K562 (cell line): ENCODE measurements around the gene PPA2. TPM values are rescaled to one million over a fixed set of nuclear protein-coding genes. Genes with fewer than 3 reads are reported as not detected.

Experiments used
- ARID3B ChIP-seq: fragments of 250-450 bp; sonication (Bioruptor Pico); IDR thresholded peaks from 2 replicates; pipeline ENCODE4 v1.4.0; 2020; ENCODE audit warnings: borderline replicate concordance
- ATF6 ChIP-seq: sonication (generic); formaldehyde crosslinking; IDR thresholded peaks from 2 replicates; pipeline ENCODE4 v1.4.0; 2020; ENCODE audit warnings: mild to moderate bottlenecking, missing genetic modification reagents
- CREBBP ChIP-seq: IDR thresholded peaks from one replicate; pipeline ENCODE4 v1.6.1; 2012; ENCODE audit warnings: low read depth, mild to moderate bottlenecking, control low read depth, inconsistent platforms, low read length
- ESRRA ChIP-seq: fragments of 450-650 bp; IDR thresholded peaks from 2 replicates; pipeline ENCODE4 v1.6.1; 2014; ENCODE audit warnings: low read depth, mild to moderate bottlenecking, moderate library complexity, borderline replicate concordance
- HMGN3 ChIP-seq: IDR thresholded peaks from 2 replicates; pipeline ENCODE4 v1.6.1; 2011; ENCODE audit warnings: borderline replicate concordance, low read depth, mild to moderate bottlenecking, mixed read lengths, low read length; ENCODE audit not compliant: insufficient read length; ENCODE audit errors: extremely low read depth
- NCOR1 ChIP-seq: fragments of 450-650 bp; IDR thresholded peaks from 2 replicates; pipeline ENCODE4 v1.6.1; 2016; ENCODE audit warnings: mild to moderate bottlenecking, moderate library complexity
- SIRT6 ChIP-seq: IDR thresholded peaks from one replicate; pipeline ENCODE4 v1.6.1; 2012; ENCODE audit warnings: low read depth, mild to moderate bottlenecking, control low read depth, inconsistent platforms, low read length, moderate library complexity
- ZNF232 ChIP-seq: sonication (generic); formaldehyde crosslinking; IDR thresholded peaks from 2 replicates; pipeline ENCODE4 v1.8.0; 2022; ENCODE audit warnings: mild to moderate bottlenecking, missing genetic modification reagents
- ZSCAN29 ChIP-seq: fragments of 450-650 bp; IDR thresholded peaks from 2 replicates; pipeline ENCODE4 v1.6.1; 2017
- polyA plus RNA-seq, 8 experiments: library from polyadenylated mRNA; depleted of rRNA in 4 of 8; stranded (reverse) in 5 of 8; unstranded in 3 of 8; fragments of >200 nt; fragmentation: Nextera tagmentation in 2 of 8; fragmentation: Illumina TruSeq in 1 of 8; extraction: Ambion mirVana in 2 of 8; extraction: Trizol in 1 of 8; gene quantifications; 2 replicates each; pipeline versions ENCODE4 v1.2.1 to v1.2.3, GENCODE V29; 2011 to 2014; ENCODE audit warnings: inconsistent platforms in 1 of 8, missing spikeins in 1 of 8
- total RNA-seq, 7 experiments: library from RNA; depleted of rRNA in 6 of 7; stranded (reverse); fragments of >200 nt in 6 of 7; fragmentation: Illumina TruSeq in 2 of 7; extraction: Trizol in 2 of 7; gene quantifications; 2 replicates each; pipeline versions ENCODE4 v1.2.1 to v1.2.3, GENCODE V29; 2011 to 2021; ENCODE audit warnings: low replicate concordance in 1 of 7
- TF ChIP-seq, protein P1 (sequence below): fragments of 250-450 bp; sonication (Bioruptor Pico); IDR thresholded peaks from 2 replicates; pipeline ENCODE4 v1.5.0; 2022; ENCODE audit warnings: mild to moderate bottlenecking
- TF ChIP-seq, protein P2 (sequence below): fragments of 450-650 bp; formaldehyde crosslinking; IDR thresholded peaks from 2 replicates; pipeline ENCODE4 v1.4.0; 2020; ENCODE audit warnings: mild to moderate bottlenecking, moderate library complexity

Gene PPA2
- total and polyA plus RNA-seq, 9 of the 15 experiments (the other 6 are each of a cell fraction or from before 2014, with no cell fraction given), result 48.3 to 190 (median 109) TPM

- TF ChIP-seq, protein P1, sequence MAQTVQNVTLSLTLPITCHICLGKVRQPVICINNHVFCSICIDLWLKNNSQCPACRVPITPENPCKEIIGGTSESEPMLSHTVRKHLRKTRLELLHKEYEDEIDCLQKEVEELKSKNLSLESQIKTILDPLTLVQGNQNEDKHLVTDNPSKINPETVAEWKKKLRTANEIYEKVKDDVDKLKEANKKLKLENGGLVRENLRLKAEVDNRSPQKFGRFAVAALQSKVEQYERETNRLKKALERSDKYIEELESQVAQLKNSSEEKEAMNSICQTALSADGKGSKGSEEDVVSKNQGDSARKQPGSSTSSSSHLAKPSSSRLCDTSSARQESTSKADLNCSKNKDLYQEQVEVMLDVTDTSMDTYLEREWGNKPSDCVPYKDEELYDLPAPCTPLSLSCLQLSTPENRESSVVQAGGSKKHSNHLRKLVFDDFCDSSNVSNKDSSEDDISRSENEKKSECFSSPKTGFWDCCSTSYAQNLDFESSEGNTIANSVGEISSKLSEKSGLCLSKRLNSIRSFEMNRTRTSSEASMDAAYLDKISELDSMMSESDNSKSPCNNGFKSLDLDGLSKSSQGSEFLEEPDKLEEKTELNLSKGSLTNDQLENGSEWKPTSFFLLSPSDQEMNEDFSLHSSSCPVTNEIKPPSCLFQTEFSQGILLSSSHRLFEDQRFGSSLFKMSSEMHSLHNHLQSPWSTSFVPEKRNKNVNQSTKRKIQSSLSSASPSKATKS, result no peak
- TF ChIP-seq ZSCAN29 (no peak), NCOR1 (no peak), ZNF232 (no peak), ATF6 (CRISPR knock-in tag) (0 out of 2 replicates have a peak, but pooled peaks have one; percentile 47), HMGN3 (peak; percentile 68), SIRT6 (no peak), ARID3B (CRISPR knock-in tag) (no peak), CREBBP (no peak), ESRRA (peak; percentile 79; the same call in 1 of the 2 replicates)
- TF ChIP-seq, protein P2, sequence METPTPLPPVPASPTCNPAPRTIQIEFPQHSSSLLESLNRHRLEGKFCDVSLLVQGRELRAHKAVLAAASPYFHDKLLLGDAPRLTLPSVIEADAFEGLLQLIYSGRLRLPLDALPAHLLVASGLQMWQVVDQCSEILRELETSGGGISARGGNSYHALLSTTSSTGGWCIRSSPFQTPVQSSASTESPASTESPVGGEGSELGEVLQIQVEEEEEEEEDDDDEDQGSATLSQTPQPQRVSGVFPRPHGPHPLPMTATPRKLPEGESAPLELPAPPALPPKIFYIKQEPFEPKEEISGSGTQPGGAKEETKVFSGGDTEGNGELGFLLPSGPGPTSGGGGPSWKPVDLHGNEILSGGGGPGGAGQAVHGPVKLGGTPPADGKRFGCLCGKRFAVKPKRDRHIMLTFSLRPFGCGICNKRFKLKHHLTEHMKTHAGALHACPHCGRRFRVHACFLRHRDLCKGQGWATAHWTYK, result no peak; the same call in 1 of the 2 replicates
Observed at GRCh38 chr4:105473324-105474098, at the start of gene PPA2 (continued).
